Measurements from ENCODE around the gene NHS.

DNA sequence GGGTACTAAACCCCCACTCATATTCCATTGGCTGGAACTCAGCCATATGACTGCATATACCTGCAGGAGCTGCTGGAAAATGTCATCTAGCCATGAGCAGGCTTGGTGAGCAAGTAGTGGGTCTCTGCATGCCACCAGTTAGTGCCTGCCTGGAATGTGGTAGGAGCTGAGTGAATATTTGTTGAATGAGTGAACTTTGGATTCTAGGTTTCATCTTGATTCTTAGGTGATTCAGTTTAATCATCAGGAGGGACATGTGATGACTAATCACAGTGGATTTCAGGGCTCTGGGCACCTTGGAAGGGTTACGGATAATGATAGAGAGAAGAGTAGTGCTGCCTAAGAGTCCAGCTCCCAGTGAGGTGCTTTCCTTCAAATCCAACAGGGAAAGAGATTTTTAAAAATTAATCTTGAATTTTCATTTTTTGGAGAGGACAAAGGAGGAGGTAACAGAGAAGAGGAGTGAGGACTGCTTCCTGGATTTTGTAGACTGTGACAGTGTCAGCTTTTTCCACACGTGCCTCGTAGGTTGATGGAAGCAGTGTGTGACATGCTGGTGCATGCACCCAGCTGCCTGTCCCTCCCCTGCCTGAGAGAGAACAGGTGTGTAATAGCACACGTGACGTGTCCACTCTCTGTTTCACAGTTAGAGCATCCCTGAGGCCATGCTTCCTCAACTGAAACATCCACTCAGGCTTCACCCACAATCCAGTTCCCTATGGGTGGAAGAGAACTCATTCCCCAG, 30.4 kb downstream of the NHS start:
- TF ChIP-seq, protein P1, sequence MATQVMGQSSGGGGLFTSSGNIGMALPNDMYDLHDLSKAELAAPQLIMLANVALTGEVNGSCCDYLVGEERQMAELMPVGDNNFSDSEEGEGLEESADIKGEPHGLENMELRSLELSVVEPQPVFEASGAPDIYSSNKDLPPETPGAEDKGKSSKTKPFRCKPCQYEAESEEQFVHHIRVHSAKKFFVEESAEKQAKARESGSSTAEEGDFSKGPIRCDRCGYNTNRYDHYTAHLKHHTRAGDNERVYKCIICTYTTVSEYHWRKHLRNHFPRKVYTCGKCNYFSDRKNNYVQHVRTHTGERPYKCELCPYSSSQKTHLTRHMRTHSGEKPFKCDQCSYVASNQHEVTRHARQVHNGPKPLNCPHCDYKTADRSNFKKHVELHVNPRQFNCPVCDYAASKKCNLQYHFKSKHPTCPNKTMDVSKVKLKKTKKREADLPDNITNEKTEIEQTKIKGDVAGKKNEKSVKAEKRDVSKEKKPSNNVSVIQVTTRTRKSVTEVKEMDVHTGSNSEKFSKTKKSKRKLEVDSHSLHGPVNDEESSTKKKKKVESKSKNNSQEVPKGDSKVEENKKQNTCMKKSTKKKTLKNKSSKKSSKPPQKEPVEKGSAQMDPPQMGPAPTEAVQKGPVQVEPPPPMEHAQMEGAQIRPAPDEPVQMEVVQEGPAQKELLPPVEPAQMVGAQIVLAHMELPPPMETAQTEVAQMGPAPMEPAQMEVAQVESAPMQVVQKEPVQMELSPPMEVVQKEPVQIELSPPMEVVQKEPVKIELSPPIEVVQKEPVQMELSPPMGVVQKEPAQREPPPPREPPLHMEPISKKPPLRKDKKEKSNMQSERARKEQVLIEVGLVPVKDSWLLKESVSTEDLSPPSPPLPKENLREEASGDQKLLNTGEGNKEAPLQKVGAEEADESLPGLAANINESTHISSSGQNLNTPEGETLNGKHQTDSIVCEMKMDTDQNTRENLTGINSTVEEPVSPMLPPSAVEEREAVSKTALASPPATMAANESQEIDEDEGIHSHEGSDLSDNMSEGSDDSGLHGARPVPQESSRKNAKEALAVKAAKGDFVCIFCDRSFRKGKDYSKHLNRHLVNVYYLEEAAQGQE (IDR thresholded peaks at IDR 0.05; ENCODE audit: insufficient read depth in 1 of 2, low read depth in 2 of 2, low read length in 2 of 2) = no peak
- TF ChIP-seq POLR2AphosphoS5 (IDR thresholded peaks at IDR 0.05; ENCODE audit: low read depth, low read length) (no peak), TAF1 (IDR thresholded peaks at IDR 0.05; ENCODE audit: borderline replicate concordance, insufficient read depth, low read length) (no peak), SIN3A (IDR thresholded peaks at IDR 0.05; ENCODE audit: borderline replicate concordance, insufficient read depth, low read length) (no peak), FOXP2 (optimal IDR thresholded peaks at IDR 0.05; ENCODE audit: borderline replicate concordance, extremely low read depth, extremely low read length, insufficient read depth) (no peak)

All from PFSK-1 (cell line).